Mesothelial cell of epicardium (in vitro differentiated cells): ENCODE data around the gene C16orf46. TPM values are rescaled to one million over a fixed set of nuclear protein-coding genes. Genes with fewer than 3 reads are reported as not detected.

Experiments used
- DNase-seq, 2 experiments: peaks; one replicate each; pipeline ENCODE4 v3.0.0; 2021; ENCODE audit warnings: low spot score in 2 of 2; ENCODE audit not compliant: unreplicated experiment in 2 of 2
- H3K27ac Mint-ChIP-seq: 2 replicates; pipeline ENCODE4 v1.8.0; 2021; ENCODE audit warnings: mixed read lengths
- H3K27me3 Mint-ChIP-seq: 2 replicates; pipeline ENCODE4 v1.8.0; 2021; ENCODE audit warnings: low read depth, mixed read lengths
- H3K36me3 Mint-ChIP-seq: 2 replicates; pipeline ENCODE4 v1.8.0; 2021; ENCODE audit warnings: mixed read lengths
- H3K4me1 Mint-ChIP-seq: 2 replicates; pipeline ENCODE4 v1.8.0; 2021; ENCODE audit warnings: mixed read lengths
- H3K4me3 Mint-ChIP-seq: 2 replicates; pipeline ENCODE4 v1.8.0; 2021; ENCODE audit warnings: mild to moderate bottlenecking, moderate library complexity, mixed read lengths
- H3K9me3 Mint-ChIP-seq: 2 replicates; pipeline ENCODE4 v1.8.0; 2021; ENCODE audit warnings: mixed read lengths
- CTCF ChIP-seq: fragments of 200-600 bp; sonication (generic); IDR thresholded peaks from one replicate; pipeline ENCODE4 v1.5.0; 2021; ENCODE audit warnings: antibody characterized with exemption; ENCODE audit not compliant: unreplicated experiment
- total RNA-seq: library from RNA; stranded (reverse); gene quantifications from 3 replicates; pipeline ENCODE4 v1.2.1, GENCODE V29; 2021

Gene C16orf46
- total RNA-seq, 1 donor from 2014 or later = 0.89 TPM

GRCh38 chr16:81012974-81013373 lies 64.1 kb downstream of the C16orf46 start:
- no peak overlapping the region for H3K4me3 Mint-ChIP-seq
- no peak for TF ChIP-seq CTCF
- H3K27ac Mint-ChIP-seq = no peak overlapping the region
- H3K9me3 Mint-ChIP-seq = no peaks in the 10 kb centered on the region
- DNase-seq = no peak
- peaks cover 5% of the 10 kb centered on the region for H3K36me3 Mint-ChIP-seq
- no peaks in the 10 kb centered on the region for H3K27me3 Mint-ChIP-seq
- H3K4me1 Mint-ChIP-seq = no peaks in the 10 kb centered on the region

Other genes starting within 250 kb of the C16orf46 start
- gene CMC2, start 70.4 kb downstream of the C16orf46 start, total RNA-seq = 33.2 to 35.1 TPM (median 34.0 TPM) in 3 replicates
- 13.1 to 16.4 TPM (median 14.6 TPM) in 3 replicates for gene CENPN, start 70.0 kb downstream of the C16orf46 start, total RNA-seq
- gene ATMIN, start 41.4 kb downstream of the C16orf46 start, total RNA-seq = 43.1 to 45.6 TPM (median 43.2 TPM) in 3 replicates
- 31.6 to 37.6 TPM (median 34.8 TPM) in 3 replicates for gene GCSH, start 19.2 kb upstream of the C16orf46 start, total RNA-seq
- gene BCO1, start 161.5 kb upstream of the C16orf46 start, total RNA-seq = not detected in 3 replicates
- gene GAN, start 237.7 kb upstream of the C16orf46 start, total RNA-seq = 13.9 to 15.6 TPM (median 14.2 TPM) in 3 replicates